Measurements from ENCODE around the gene RFTN2.

RFTN2 gene

GRCh38 chr2:197548582-197548981 lies 126.8 kb downstream of the RFTN2 start:
- no peak for DNase-seq (ENCODE audit: low read depth, low spot score)

GRCh38 chr2:197547163-197547900 lies 128.1 kb downstream of the RFTN2 start:
- DNase-seq (ENCODE audit: low read depth, low spot score): no peak

GRCh38 chr2:197543206-197543605 lies 132.2 kb downstream of the RFTN2 start:
- no peak for DNase-seq (ENCODE audit: low read depth, low spot score)

- DNase-seq (ENCODE audit: low read depth, low spot score): no peak
These were observed 135.7 kb downstream of the RFTN2 start for GRCh38 chr2:197539734-197540133.

GRCh38 chr2:197538412-197538811 lies 137.0 kb downstream of the RFTN2 start:
- DNase-seq (ENCODE audit: low read depth, low spot score): no peak

Measured in activated naive CD8-positive, alpha-beta T cell treated with anti-CD3 and anti-CD28 coated beads, Interleukin-2, amount 50 U/mL, for 16 hours (primary cell).